HCT116 (cell line): ENCODE measurements around the gene EPG5.

ENCODE experiments used
- EZH2phosphoT487 ChIP-seq: fragments of 200-600 bp; IDR thresholded peaks from 2 replicates; pipeline ENCODE4 v1.6.1; 2018; ENCODE audit warnings: antibody characterized with exemption, borderline replicate concordance
- TF ChIP-seq, protein P1 (sequence below), 3 experiments: fragments of 200-600 bp in 1 of 3; sonication (generic) in 1 of 3; IDR thresholded peaks in 2 of 3; conservative IDR thresholded peaks in 1 of 3; 2 replicates each; pipeline ENCODE4 v1.5.1; 2012 to 2017; ENCODE audit warnings: low read depth in 2 of 3, low read length in 2 of 3, antibody characterized with exemption in 1 of 3, borderline replicate concordance in 1 of 3, control low read depth in 1 of 3, mild to moderate bottlenecking in 1 of 3, mixed read lengths in 1 of 3, mixed run types in 1 of 3, moderate library complexity in 1 of 3; ENCODE audit not compliant: insufficient read depth in 1 of 3
- TF ChIP-seq, protein P2 (sequence below): IDR thresholded peaks from 2 replicates; pipeline ENCODE4 v1.6.1; 2012; ENCODE audit warnings: low read depth

DNA sequence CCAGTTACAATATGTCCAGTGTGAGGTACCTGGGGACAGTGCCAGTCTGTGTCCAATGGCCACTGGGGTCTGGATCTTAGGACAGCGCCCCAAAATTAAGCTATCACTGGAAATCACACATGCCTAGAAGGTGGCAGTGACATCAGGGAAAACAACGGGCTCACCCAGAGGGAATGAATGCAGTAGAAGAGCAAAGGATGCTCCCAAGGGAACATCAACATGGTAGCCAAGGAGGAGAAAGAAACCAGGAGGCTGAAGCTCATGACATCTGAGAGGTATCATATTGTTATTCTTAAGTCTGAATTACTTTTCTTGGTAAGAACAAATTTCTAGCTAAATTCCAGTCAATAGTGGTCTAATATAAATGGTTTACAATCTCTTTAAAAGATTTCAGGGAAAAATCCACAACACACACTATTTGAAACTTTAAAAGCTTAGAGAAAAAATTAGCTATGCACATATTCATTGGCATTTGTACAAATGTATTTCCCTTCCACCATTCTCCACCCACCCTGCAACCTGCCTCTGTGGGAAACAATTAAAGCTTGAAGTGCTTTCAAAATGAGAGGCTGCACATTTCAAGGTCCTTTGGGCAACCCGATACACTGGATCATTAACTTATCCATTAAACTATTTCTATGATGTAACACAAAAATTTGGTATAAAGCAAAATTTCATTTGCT is 86.1 kb downstream of the EPG5 start:
- TF ChIP-seq, protein P1, sequence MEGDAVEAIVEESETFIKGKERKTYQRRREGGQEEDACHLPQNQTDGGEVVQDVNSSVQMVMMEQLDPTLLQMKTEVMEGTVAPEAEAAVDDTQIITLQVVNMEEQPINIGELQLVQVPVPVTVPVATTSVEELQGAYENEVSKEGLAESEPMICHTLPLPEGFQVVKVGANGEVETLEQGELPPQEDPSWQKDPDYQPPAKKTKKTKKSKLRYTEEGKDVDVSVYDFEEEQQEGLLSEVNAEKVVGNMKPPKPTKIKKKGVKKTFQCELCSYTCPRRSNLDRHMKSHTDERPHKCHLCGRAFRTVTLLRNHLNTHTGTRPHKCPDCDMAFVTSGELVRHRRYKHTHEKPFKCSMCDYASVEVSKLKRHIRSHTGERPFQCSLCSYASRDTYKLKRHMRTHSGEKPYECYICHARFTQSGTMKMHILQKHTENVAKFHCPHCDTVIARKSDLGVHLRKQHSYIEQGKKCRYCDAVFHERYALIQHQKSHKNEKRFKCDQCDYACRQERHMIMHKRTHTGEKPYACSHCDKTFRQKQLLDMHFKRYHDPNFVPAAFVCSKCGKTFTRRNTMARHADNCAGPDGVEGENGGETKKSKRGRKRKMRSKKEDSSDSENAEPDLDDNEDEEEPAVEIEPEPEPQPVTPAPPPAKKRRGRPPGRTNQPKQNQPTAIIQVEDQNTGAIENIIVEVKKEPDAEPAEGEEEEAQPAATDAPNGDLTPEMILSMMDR (IDR thresholded peaks at IDR 0.05 in 2 of 3, conservative IDR thresholded peaks at IDR 0.05 in 1 of 3; ENCODE audit: borderline replicate concordance in 1 of 3, insufficient read depth in 1 of 3, low read depth in 2 of 3, low read length in 2 of 3): no peak
- TF ChIP-seq, protein P2, sequence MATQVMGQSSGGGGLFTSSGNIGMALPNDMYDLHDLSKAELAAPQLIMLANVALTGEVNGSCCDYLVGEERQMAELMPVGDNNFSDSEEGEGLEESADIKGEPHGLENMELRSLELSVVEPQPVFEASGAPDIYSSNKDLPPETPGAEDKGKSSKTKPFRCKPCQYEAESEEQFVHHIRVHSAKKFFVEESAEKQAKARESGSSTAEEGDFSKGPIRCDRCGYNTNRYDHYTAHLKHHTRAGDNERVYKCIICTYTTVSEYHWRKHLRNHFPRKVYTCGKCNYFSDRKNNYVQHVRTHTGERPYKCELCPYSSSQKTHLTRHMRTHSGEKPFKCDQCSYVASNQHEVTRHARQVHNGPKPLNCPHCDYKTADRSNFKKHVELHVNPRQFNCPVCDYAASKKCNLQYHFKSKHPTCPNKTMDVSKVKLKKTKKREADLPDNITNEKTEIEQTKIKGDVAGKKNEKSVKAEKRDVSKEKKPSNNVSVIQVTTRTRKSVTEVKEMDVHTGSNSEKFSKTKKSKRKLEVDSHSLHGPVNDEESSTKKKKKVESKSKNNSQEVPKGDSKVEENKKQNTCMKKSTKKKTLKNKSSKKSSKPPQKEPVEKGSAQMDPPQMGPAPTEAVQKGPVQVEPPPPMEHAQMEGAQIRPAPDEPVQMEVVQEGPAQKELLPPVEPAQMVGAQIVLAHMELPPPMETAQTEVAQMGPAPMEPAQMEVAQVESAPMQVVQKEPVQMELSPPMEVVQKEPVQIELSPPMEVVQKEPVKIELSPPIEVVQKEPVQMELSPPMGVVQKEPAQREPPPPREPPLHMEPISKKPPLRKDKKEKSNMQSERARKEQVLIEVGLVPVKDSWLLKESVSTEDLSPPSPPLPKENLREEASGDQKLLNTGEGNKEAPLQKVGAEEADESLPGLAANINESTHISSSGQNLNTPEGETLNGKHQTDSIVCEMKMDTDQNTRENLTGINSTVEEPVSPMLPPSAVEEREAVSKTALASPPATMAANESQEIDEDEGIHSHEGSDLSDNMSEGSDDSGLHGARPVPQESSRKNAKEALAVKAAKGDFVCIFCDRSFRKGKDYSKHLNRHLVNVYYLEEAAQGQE: no peak
- TF ChIP-seq EZH2phosphoT487: no peak
